Measurements from ENCODE around the gene PRKCI.

Gene PRKCI

GRCh38 chr3:170196833-170197232, 25.4 kb upstream of the PRKCI start:
- Histone ChIP-seq H3K79me2 (ENCODE audit: insufficient read depth, low read length) (no peaks in the 10 kb centered on the region), H3K4me3 (ENCODE audit: low read length, poor library complexity, severe bottlenecking) (no peak overlapping the region), H3F3A (ENCODE audit: low read depth) (no peaks in the 10 kb centered on the region), H4K20me1 (ENCODE audit: insufficient read depth, low read length, poor library complexity, severe bottlenecking) (no peaks in the 10 kb centered on the region), H3K4me2 (ENCODE audit: low read depth, low read length, poor library complexity, severe bottlenecking) (no peak overlapping the region), H3K9me3 (ENCODE audit: insufficient read depth, low read depth, low read length) (no peaks in the 10 kb centered on the region), H3K4me1 (ENCODE audit: insufficient read depth, low read length, poor library complexity, severe bottlenecking) (no peaks in the 10 kb centered on the region), H3K36me3 (ENCODE audit: insufficient read depth, low read length) (no peaks in the 10 kb centered on the region), H2AFZ (ENCODE audit: low read length) (no peak overlapping the region; the same call in 1 of the 2 replicates), H3K27me3 (ENCODE audit: insufficient read depth, low read length, poor library complexity, severe bottlenecking) (no peaks in the 10 kb centered on the region), H3K9ac (ENCODE audit: low read depth, low read length, poor library complexity, severe bottlenecking) (no peak overlapping the region), H3K9me2 (replicated peaks; ENCODE audit: low read depth, low read length) (no peaks in the 10 kb centered on the region)
- no peak for TF ChIP-seq EZH2phosphoT487 (IDR thresholded peaks at IDR 0.05; ENCODE audit: borderline replicate concordance)
- no peak for TF ChIP-seq CTCF (conservative IDR thresholded peaks at IDR 0.05; ENCODE audit: low read length)

GRCh38 chr3:170200987-170201386, 21.2 kb upstream of the PRKCI start:
- H4K20me1 ChIP-seq (ENCODE audit: insufficient read depth, low read length, poor library complexity, severe bottlenecking), result no peaks in the 10 kb centered on the region
- H3K4me2 ChIP-seq (ENCODE audit: low read depth, low read length, poor library complexity, severe bottlenecking), result no peak overlapping the region
- H3K4me3 ChIP-seq (ENCODE audit: low read length, poor library complexity, severe bottlenecking), result no peak overlapping the region
- no peak overlapping the region for H2AFZ ChIP-seq (ENCODE audit: low read length)
- no peak overlapping the region for H3K9ac ChIP-seq (ENCODE audit: low read depth, low read length, poor library complexity, severe bottlenecking)
- no peaks in the 10 kb centered on the region for H3K79me2 ChIP-seq (ENCODE audit: insufficient read depth, low read length)
- no peaks in the 10 kb centered on the region for H3F3A ChIP-seq (ENCODE audit: low read depth)
- no peaks in the 10 kb centered on the region for H3K4me1 ChIP-seq (ENCODE audit: insufficient read depth, low read length, poor library complexity, severe bottlenecking)
- H3K9me3 ChIP-seq (ENCODE audit: insufficient read depth, low read depth, low read length), result no peaks in the 10 kb centered on the region
- H3K36me3 ChIP-seq (ENCODE audit: insufficient read depth, low read length), result no peaks in the 10 kb centered on the region
- no peaks in the 10 kb centered on the region for H3K27me3 ChIP-seq (ENCODE audit: insufficient read depth, low read length, poor library complexity, severe bottlenecking)
- TF ChIP-seq CTCF (conservative IDR thresholded peaks at IDR 0.05; ENCODE audit: low read length) (no peak), EZH2phosphoT487 (IDR thresholded peaks at IDR 0.05; ENCODE audit: borderline replicate concordance) (no peak)
- no peaks in the 10 kb centered on the region for H3K9me2 ChIP-seq (replicated peaks; ENCODE audit: low read depth, low read length)

GRCh38 chr3:170201527-170201926, 20.7 kb upstream of the PRKCI start:
- TF ChIP-seq EZH2phosphoT487 (IDR thresholded peaks at IDR 0.05; ENCODE audit: borderline replicate concordance) (no peak), CTCF (conservative IDR thresholded peaks at IDR 0.05; ENCODE audit: low read length) (no peak)
- H4K20me1 ChIP-seq (ENCODE audit: insufficient read depth, low read length, poor library complexity, severe bottlenecking), result no peaks in the 10 kb centered on the region
- H3K4me1 ChIP-seq (ENCODE audit: insufficient read depth, low read length, poor library complexity, severe bottlenecking), result no peaks in the 10 kb centered on the region
- no peaks in the 10 kb centered on the region for H3K9me2 ChIP-seq (replicated peaks; ENCODE audit: low read depth, low read length)
- H3F3A ChIP-seq (ENCODE audit: low read depth), result no peaks in the 10 kb centered on the region
- H3K9ac ChIP-seq (ENCODE audit: low read depth, low read length, poor library complexity, severe bottlenecking), result no peak overlapping the region
- no peaks in the 10 kb centered on the region for H3K79me2 ChIP-seq (ENCODE audit: insufficient read depth, low read length)
- H3K4me3 ChIP-seq (ENCODE audit: low read length, poor library complexity, severe bottlenecking), result no peak overlapping the region
- no peaks in the 10 kb centered on the region for H3K9me3 ChIP-seq (ENCODE audit: insufficient read depth, low read depth, low read length)
- H2AFZ ChIP-seq (ENCODE audit: low read length), result no peak overlapping the region
- no peaks in the 10 kb centered on the region for H3K27me3 ChIP-seq (ENCODE audit: insufficient read depth, low read length, poor library complexity, severe bottlenecking)
- no peaks in the 10 kb centered on the region for H3K36me3 ChIP-seq (ENCODE audit: insufficient read depth, low read length)
- H3K4me2 ChIP-seq (ENCODE audit: low read depth, low read length, poor library complexity, severe bottlenecking), result no peak overlapping the region
